ENCODE results near the gene MOK. TPM values are rescaled to one million over a fixed set of nuclear protein-coding genes. Genes with fewer than 3 reads are reported as not detected.
A peak's percentile ranks its signal among the peaks of the same experiment; 100 is the strongest.

MOK gene
- total RNA-seq, 1 experiment from 2014 or later: 107 TPM

GRCh38 chr14:102295270-102295669 lies 9.7 kb downstream of the MOK start:
- Mint-ChIP-seq H3K36me3 (ENCODE audit: insufficient read depth, unreplicated experiment) (peaks cover 49% of the 10 kb centered on the region), H3K4me1 (ENCODE audit: low read depth, unreplicated experiment) (peaks cover 23% of the 10 kb centered on the region), H3K9me3 (ENCODE audit: low read depth, unreplicated experiment) (no peaks in the 10 kb centered on the region), H3K4me3 (ENCODE audit: low read depth, unreplicated experiment) (peak overlapping the region; percentile 42), H3K27me3 (ENCODE audit: unreplicated experiment) (no peaks in the 10 kb centered on the region), H3K27ac (ENCODE audit: unreplicated experiment) (peak overlapping the region; percentile 92)
- no peak for DNase-seq
- no TSS peak for BruUV-seq (replicated peaks)
- intact Hi-C loops (cut with micrococcal nuclease; ENCODE audit: unreplicated experiment): no loop called here
- CTCF ChIA-PET: interaction anchor here (0.7 to 1.3 kb wide), 4 partner anchors 30 to 114 kb away, joined by 3 to 6 read pairs (median 3); no protein-coding TSS in a partner anchor
- TF ChIP-seq, protein P1, sequence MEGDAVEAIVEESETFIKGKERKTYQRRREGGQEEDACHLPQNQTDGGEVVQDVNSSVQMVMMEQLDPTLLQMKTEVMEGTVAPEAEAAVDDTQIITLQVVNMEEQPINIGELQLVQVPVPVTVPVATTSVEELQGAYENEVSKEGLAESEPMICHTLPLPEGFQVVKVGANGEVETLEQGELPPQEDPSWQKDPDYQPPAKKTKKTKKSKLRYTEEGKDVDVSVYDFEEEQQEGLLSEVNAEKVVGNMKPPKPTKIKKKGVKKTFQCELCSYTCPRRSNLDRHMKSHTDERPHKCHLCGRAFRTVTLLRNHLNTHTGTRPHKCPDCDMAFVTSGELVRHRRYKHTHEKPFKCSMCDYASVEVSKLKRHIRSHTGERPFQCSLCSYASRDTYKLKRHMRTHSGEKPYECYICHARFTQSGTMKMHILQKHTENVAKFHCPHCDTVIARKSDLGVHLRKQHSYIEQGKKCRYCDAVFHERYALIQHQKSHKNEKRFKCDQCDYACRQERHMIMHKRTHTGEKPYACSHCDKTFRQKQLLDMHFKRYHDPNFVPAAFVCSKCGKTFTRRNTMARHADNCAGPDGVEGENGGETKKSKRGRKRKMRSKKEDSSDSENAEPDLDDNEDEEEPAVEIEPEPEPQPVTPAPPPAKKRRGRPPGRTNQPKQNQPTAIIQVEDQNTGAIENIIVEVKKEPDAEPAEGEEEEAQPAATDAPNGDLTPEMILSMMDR (IDR thresholded peaks at IDR 0.05; ENCODE audit: unreplicated experiment): no peak

DNA sequence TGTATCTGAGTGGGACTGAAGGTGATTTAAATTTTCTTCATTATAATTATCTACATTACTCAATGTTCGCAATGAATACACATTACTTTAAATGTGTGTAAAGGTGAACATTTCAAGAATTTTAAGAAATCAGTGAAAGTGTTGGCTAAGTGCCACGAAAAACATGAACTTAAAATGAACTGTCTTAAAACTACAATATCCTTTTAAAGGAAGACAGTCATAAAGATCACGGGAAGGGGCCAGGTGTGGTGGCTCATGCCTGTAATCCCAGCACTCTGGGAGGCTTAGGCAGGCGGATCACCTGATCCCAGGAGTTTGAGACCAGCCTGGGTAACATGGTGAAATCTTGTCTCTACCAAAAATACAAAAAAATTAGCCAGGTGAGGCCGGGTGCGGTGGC lies 11.2 kb downstream of the MOK start:
- Mint-ChIP-seq H3K27ac (ENCODE audit: unreplicated experiment) (peak overlapping the region; percentile 92), H3K4me3 (ENCODE audit: low read depth, unreplicated experiment) (peak overlapping the region; percentile 42), H3K9me3 (ENCODE audit: low read depth, unreplicated experiment) (no peaks in the 10 kb centered on the region), H3K4me1 (ENCODE audit: low read depth, unreplicated experiment) (peaks cover 22% of the 10 kb centered on the region), H3K27me3 (ENCODE audit: unreplicated experiment) (no peaks in the 10 kb centered on the region), H3K36me3 (ENCODE audit: insufficient read depth, unreplicated experiment) (peaks cover 45% of the 10 kb centered on the region)
- CTCF ChIA-PET: no interaction called here
- TF ChIP-seq, protein P1 (IDR thresholded peaks at IDR 0.05; ENCODE audit: unreplicated experiment): no peak
- BruUV-seq (replicated peaks): no TSS peak
- intact Hi-C loops (cut with micrococcal nuclease; ENCODE audit: unreplicated experiment): no loop called here
- peak; percentile 64 for DNase-seq

GRCh38 chr14:102292441-102292840 lies 12.5 kb downstream of the MOK start:
- TF ChIP-seq, protein P1 (IDR thresholded peaks at IDR 0.05; ENCODE audit: unreplicated experiment): no peak
- intact Hi-C loops (cut with micrococcal nuclease; ENCODE audit: unreplicated experiment): no loop called here
- CTCF ChIA-PET: no interaction called here
- DNase-seq: no peak
- peaks cover 22% of the 10 kb centered on the region for H3K4me1 Mint-ChIP-seq (ENCODE audit: low read depth, unreplicated experiment)
- H3K36me3 Mint-ChIP-seq (ENCODE audit: insufficient read depth, unreplicated experiment): peaks cover 33% of the 10 kb centered on the region
- peak overlapping the region; percentile 50 for H3K27ac Mint-ChIP-seq (ENCODE audit: unreplicated experiment)
- H3K4me3 Mint-ChIP-seq (ENCODE audit: low read depth, unreplicated experiment): no peak overlapping the region
- no peaks in the 10 kb centered on the region for H3K27me3 Mint-ChIP-seq (ENCODE audit: unreplicated experiment)
- no TSS peak for BruUV-seq (replicated peaks)
- H3K9me3 Mint-ChIP-seq (ENCODE audit: low read depth, unreplicated experiment): no peaks in the 10 kb centered on the region

DNA sequence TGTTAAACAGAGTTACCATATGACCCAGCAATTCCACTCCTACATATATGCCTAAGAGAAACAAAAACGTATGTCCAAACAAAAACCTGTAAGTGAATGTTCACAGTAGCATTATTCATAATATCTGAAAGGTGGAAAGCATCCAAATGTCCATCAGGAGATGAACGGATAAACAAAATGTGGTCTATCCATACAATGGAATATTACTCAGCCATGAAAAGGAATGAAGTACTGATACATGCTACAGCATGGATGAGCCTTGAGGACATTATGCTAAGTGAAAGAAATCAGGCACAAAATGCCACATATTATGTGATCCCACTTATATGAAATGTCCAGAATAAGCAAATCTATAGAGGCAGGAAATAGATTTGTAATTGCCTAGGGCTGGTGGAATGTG lies 16.8 kb downstream of the MOK start:
- no peaks in the 10 kb centered on the region for H3K9me3 Mint-ChIP-seq (ENCODE audit: low read depth, unreplicated experiment)
- no peaks in the 10 kb centered on the region for H3K27me3 Mint-ChIP-seq (ENCODE audit: unreplicated experiment)
- DNase-seq: no peak
- BruUV-seq (replicated peaks): no TSS peak
- no peak overlapping the region for H3K27ac Mint-ChIP-seq (ENCODE audit: unreplicated experiment)
- H3K4me3 Mint-ChIP-seq (ENCODE audit: low read depth, unreplicated experiment): no peak overlapping the region
- peaks cover 14% of the 10 kb centered on the region for H3K4me1 Mint-ChIP-seq (ENCODE audit: low read depth, unreplicated experiment)
- CTCF ChIA-PET: no interaction called here
- TF ChIP-seq, protein P1 (IDR thresholded peaks at IDR 0.05; ENCODE audit: unreplicated experiment): no peak
- intact Hi-C loops (cut with micrococcal nuclease; ENCODE audit: unreplicated experiment): no loop called here
- peaks cover 33% of the 10 kb centered on the region for H3K36me3 Mint-ChIP-seq (ENCODE audit: insufficient read depth, unreplicated experiment)
